Activated CD4-positive, CD25-positive, alpha-beta regulatory T cell treated with anti-CD3 and anti-CD28 coated beads, Interleukin-2, amount 50 U/mL, for 24 hours (primary cell): ENCODE results near the gene LRTM1.

Source experiments
- ATAC-seq, 2 donors: fragments of 150-1000 bp; cut with Tn5 transposase; one replicate each; pipeline ENCODE4 v1.10.0; 2021; ENCODE audit warnings: mild to moderate bottlenecking in 1 of 2, moderate library complexity in 1 of 2

Gene LRTM1

GRCh38 chr3:54928046-54928770, at the start of gene LRTM1:
TSS of gene LRTM1 (minus strand) at chr3:54928059. CDS start at chr3:54927911, 148 bp downstream.
- no peak for ATAC-seq

- no peak for ATAC-seq
These were observed 49.6 kb upstream of the LRTM1 start for GRCh38 chr3:54977439-54977838.

GRCh38 chr3:54970895-54971294, 43.0 kb upstream of the LRTM1 start:
- ATAC-seq = no peak

- no peak for ATAC-seq
These were observed 41.8 kb upstream of the LRTM1 start for GRCh38 chr3:54969652-54970051.

- ATAC-seq = no peak
These were observed 40.8 kb upstream of the LRTM1 start for GRCh38 chr3:54968546-54969172.

GRCh38 chr3:54967731-54968161, 39.9 kb upstream of the LRTM1 start:
- ATAC-seq = no peak

GRCh38 chr3:54966979-54967378, 39.1 kb upstream of the LRTM1 start:
- no peak for ATAC-seq

- no peak for ATAC-seq
These were observed 37.9 kb upstream of the LRTM1 start for GRCh38 chr3:54965746-54966145.

- no peak for ATAC-seq
These were observed 36.2 kb upstream of the LRTM1 start for GRCh38 chr3:54964081-54964480.

GRCh38 chr3:54963641-54964040, 35.8 kb upstream of the LRTM1 start:
- no peak for ATAC-seq

GRCh38 chr3:54962200-54962599, 34.3 kb upstream of the LRTM1 start:
- no peak for ATAC-seq

- ATAC-seq = no peak
These were observed 32.8 kb upstream of the LRTM1 start for GRCh38 chr3:54960701-54961100.

GRCh38 chr3:54960082-54960481, 32.2 kb upstream of the LRTM1 start:
- no peak for ATAC-seq

GRCh38 chr3:54957711-54958110, 29.9 kb upstream of the LRTM1 start:
- ATAC-seq = no peak

- ATAC-seq = no peak
These were observed 28.1 kb upstream of the LRTM1 start for GRCh38 chr3:54955941-54956340.

GRCh38 chr3:54955496-54955895, 27.6 kb upstream of the LRTM1 start:
- no peak for ATAC-seq

- no peak for ATAC-seq
These were observed 26.7 kb upstream of the LRTM1 start for GRCh38 chr3:54954521-54954920.

GRCh38 chr3:54954022-54954421, 26.2 kb upstream of the LRTM1 start:
- no peak for ATAC-seq

- ATAC-seq = no peak
These were observed 23.5 kb upstream of the LRTM1 start for GRCh38 chr3:54951405-54951804.

- ATAC-seq = no peak
These were observed 22.6 kb upstream of the LRTM1 start for GRCh38 chr3:54950391-54951003.

GRCh38 chr3:54949491-54950044, 21.7 kb upstream of the LRTM1 start:
- no peak for ATAC-seq

GRCh38 chr3:54941690-54942362, 14.0 kb upstream of the LRTM1 start:
- no peak for ATAC-seq

GRCh38 chr3:54940971-54941370, 13.1 kb upstream of the LRTM1 start:
- no peak for ATAC-seq
